Stimulated activated naive CD8-positive, alpha-beta T cell treated with anti-CD3 and anti-CD28 coated beads, Interleukin-15, Interleukin-2, amounts not matched to agents 100 ng/mL and 50 ng/mL, for 24 hours (primary cell): Measurements from ENCODE around the gene CROCC2.

Experiments
- H3K27ac Mint-ChIP-seq: one replicate; pipeline ENCODE4 v1.8.0; 2021; ENCODE audit warnings: mild to moderate bottlenecking, mixed read lengths
- H3K27me3 Mint-ChIP-seq: one replicate; pipeline ENCODE4 v1.8.0; 2021; ENCODE audit warnings: mixed read lengths
- H3K36me3 Mint-ChIP-seq: one replicate; pipeline ENCODE4 v1.8.0; 2021; ENCODE audit warnings: low read depth, mixed read lengths
- H3K4me1 Mint-ChIP-seq: one replicate; pipeline ENCODE4 v1.8.0; 2021; ENCODE audit warnings: low read depth, mixed read lengths
- H3K4me3 Mint-ChIP-seq: one replicate; pipeline ENCODE4 v1.8.0; 2021; ENCODE audit warnings: mild to moderate bottlenecking, mixed read lengths
- H3K9me3 Mint-ChIP-seq: one replicate; pipeline ENCODE4 v1.8.0; 2021; ENCODE audit warnings: mixed read lengths

Gene CROCC2

GRCh38 chr2:241009191-241009590, 103.1 kb downstream of the CROCC2 start:
- H3K27me3 Mint-ChIP-seq: no peaks in the 10 kb centered on the region
- peaks cover 9% of the 10 kb centered on the region for H3K36me3 Mint-ChIP-seq
- H3K9me3 Mint-ChIP-seq: peaks cover 10% of the 10 kb centered on the region
- H3K27ac Mint-ChIP-seq: peak overlapping the region; percentile 72
- peaks cover 39% of the 10 kb centered on the region for H3K4me1 Mint-ChIP-seq
- H3K4me3 Mint-ChIP-seq: no peak overlapping the region

DNA sequence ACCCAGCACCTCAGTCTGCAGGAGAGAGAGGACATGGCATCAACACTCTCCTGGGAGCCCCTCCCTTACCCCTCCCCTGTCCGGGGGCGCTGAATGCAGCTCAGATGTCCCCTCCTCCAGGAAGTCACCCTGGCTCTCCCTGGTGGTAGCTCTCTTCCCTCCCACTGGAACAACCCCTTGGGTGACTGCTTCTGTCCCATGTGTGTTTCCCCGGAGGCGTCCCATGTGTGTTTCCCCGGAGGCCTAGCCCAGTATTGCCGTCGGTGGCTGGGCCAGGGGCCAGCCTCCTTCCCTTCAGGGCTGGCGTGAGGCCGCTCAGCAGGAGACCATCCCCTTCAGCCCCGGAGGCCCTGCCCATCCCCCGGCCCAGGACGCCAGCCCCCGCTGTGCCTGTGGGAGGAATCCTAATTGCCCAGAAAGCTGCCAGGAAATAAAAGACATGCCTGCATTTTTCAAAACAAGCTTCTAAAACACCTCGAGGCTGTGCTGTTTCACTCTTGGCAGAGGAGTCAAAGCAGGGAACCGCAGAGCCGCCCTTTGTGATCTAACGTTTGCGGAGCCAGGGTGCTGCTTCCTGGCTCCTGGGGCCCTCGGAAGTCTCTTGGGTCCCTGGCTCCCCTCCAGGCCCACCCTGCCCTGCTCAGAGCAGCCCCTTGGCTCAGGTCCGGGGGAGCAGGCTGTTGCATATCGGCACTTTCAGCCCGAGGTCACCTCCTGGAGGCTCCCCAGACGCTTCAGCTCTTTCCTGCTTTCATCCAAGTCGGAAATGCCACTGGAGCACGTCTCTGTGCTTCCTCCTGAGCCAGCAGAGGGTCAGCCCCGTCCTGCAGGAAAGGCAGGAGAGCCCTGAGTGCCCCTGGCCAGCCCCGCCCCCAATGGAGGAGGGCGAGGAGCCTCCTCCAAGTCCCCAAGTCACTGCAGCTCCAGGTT, 103.7 kb downstream of the CROCC2 start:
- H3K4me3 Mint-ChIP-seq: peak overlapping the region; percentile 64
- peak overlapping the region; percentile 78 for H3K27ac Mint-ChIP-seq
- H3K4me1 Mint-ChIP-seq: peaks cover 39% of the 10 kb centered on the region

GRCh38 chr2:241010531-241011295, 104.6 kb downstream of the CROCC2 start:
- H3K4me3 Mint-ChIP-seq: peak overlapping the region; percentile 64
- peaks cover 4% of the 10 kb centered on the region for H3K36me3 Mint-ChIP-seq
- no peaks in the 10 kb centered on the region for H3K27me3 Mint-ChIP-seq
- H3K27ac Mint-ChIP-seq: peak overlapping the region; percentile 78
- peaks cover 5% of the 10 kb centered on the region for H3K9me3 Mint-ChIP-seq
- H3K4me1 Mint-ChIP-seq: peaks cover 39% of the 10 kb centered on the region

More for the DNA sequence above, 103.7 kb downstream of the CROCC2 start:
- H3K9me3 Mint-ChIP-seq: peaks cover 10% of the 10 kb centered on the region
- H3K36me3 Mint-ChIP-seq: peaks cover 9% of the 10 kb centered on the region
- H3K27me3 Mint-ChIP-seq: no peaks in the 10 kb centered on the region

DNA sequence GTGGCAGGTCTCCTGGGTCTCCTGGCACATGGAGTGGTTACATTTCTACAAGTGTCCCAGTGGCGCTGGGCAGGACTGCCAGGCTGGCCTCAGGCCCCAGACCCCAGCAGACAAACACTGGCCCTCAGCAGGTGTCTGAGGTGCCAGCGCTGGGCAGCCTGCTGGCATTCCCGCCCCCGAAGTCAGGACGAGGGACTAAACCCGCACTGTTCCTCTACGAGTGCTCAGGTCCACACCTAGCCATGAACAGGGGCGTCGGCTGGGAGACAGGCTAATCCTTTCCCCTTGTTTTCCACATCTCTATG, 105.1 kb downstream of the CROCC2 start:
- no peaks in the 10 kb centered on the region for H3K27me3 Mint-ChIP-seq
- no peak overlapping the region for H3K27ac Mint-ChIP-seq
- no peak overlapping the region for H3K4me3 Mint-ChIP-seq
- no peaks in the 10 kb centered on the region for H3K36me3 Mint-ChIP-seq
- peaks cover 36% of the 10 kb centered on the region for H3K4me1 Mint-ChIP-seq
- peaks cover under 1% of the 10 kb centered on the region for H3K9me3 Mint-ChIP-seq

DNA sequence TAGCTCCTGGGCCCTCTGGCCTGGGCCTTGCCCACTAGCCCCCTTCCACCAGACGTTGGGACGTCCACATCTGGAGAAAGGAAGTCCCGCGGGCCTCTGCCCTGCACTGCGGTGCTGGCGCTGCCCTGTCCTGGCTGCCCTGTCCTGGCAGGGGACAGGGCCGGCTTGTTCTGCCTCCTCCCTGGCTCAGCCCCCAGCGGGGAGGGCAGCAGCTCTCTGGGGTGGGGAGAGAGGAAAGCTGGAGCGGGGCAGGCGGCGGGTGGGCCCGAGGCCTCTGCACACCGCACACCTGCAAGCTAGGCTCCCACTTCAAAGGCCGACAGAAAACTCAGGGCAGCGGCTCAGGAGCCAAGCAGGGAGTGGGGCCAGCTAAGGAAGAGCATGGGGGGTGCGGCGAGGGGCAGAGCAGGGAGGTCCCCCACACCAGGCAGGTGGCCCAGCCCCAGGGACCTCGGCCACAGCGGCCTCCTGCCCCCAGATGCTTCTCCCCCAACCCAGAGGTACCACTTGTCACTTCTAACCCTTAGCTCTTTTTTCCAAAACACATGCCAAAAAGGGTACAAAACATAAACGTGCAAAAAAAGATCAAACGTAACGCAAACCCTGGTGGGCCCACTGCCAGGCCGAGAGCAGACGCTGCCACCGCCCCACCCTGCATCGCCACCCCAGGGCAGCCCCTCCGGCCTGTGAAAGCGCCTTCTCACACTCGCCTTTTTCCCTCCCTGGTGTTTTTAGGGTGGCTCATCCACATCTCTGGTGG, 105.8 kb downstream of the CROCC2 start:
- Mint-ChIP-seq H3K27me3 (no peaks in the 10 kb centered on the region), H3K4me1 (peaks cover 29% of the 10 kb centered on the region), H3K27ac (no peak overlapping the region), H3K9me3 (no peaks in the 10 kb centered on the region), H3K36me3 (no peaks in the 10 kb centered on the region), H3K4me3 (no peak overlapping the region)

- Mint-ChIP-seq H3K4me3 (no peak overlapping the region), H3K27ac (no peak overlapping the region), H3K36me3 (no peaks in the 10 kb centered on the region), H3K4me1 (peaks cover 24% of the 10 kb centered on the region), H3K27me3 (no peaks in the 10 kb centered on the region), H3K9me3 (no peaks in the 10 kb centered on the region)
Measured at GRCh38 chr2:241014224-241014623, 108.1 kb downstream of the CROCC2 start.

GRCh38 chr2:241014764-241015163, 108.6 kb downstream of the CROCC2 start:
- Mint-ChIP-seq H3K4me3 (no peak overlapping the region), H3K4me1 (peaks cover 19% of the 10 kb centered on the region), H3K36me3 (no peaks in the 10 kb centered on the region), H3K27ac (no peak overlapping the region), H3K9me3 (no peaks in the 10 kb centered on the region), H3K27me3 (no peaks in the 10 kb centered on the region)

DNA sequence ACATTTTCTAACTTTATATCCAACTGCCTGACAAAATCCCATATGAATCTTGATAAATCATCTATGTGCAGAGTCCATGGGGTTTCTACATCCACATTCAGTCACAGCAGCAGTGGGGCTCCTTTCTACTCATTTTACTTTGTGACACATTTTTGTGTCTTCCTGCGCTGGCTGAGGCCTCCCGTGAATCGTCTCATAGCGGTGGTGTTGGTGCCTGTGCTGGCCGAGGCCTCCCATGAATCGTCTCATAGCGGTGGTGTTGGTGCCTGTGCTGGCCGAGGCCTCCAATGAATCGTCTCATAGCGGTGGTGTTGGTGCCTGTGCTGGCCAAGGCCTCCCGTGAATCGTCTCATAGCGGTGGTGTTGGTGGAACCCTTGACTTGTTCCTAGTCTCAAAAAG, 109.3 kb downstream of the CROCC2 start:
- H3K9me3 Mint-ChIP-seq: no peaks in the 10 kb centered on the region
- H3K4me1 Mint-ChIP-seq: peaks cover 12% of the 10 kb centered on the region
- no peaks in the 10 kb centered on the region for H3K27me3 Mint-ChIP-seq
- no peak overlapping the region for H3K27ac Mint-ChIP-seq
- no peak overlapping the region for H3K4me3 Mint-ChIP-seq
- no peaks in the 10 kb centered on the region for H3K36me3 Mint-ChIP-seq

DNA sequence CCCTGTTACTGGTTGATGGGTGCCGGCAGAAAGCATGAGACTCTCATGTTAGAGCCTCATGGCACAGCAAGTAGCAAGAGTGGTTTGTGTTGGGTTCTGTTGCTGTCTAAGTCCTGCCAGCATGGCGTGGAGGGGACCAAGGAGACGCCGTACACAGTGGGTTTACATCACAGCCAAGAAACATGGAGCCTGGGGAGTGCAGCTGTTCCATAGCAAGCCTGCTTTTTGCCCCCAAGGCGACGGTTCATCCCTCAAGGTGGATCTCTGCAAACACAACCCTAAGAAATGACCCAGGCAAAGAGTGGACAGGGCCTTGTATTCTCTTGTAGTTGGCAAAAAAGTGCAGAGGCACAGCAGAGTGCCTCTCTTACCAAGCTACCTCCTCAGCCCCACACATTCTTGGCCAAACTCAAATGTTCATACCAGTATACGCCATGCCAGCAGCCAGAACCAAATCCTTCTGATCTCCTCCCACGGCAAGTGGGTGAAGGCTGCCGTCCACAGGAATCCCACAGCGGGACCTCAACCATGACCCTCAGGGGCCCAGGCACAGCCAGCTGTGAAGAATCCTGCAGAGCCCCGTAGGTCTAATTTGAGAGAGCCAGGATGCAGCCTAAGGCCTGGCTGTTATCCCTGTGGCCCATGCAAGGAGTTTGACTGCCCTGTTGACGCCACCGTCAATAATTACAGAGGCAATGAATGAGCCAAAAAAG, 111.2 kb downstream of the CROCC2 start:
- Mint-ChIP-seq H3K4me3 (no peak overlapping the region), H3K27me3 (no peaks in the 10 kb centered on the region), H3K9me3 (peaks cover 3% of the 10 kb centered on the region), H3K27ac (no peak overlapping the region), H3K36me3 (no peaks in the 10 kb centered on the region), H3K4me1 (peaks cover 7% of the 10 kb centered on the region)

- Mint-ChIP-seq H3K27ac (no peak overlapping the region), H3K36me3 (no peaks in the 10 kb centered on the region), H3K4me3 (no peak overlapping the region), H3K4me1 (peaks cover 4% of the 10 kb centered on the region), H3K9me3 (peaks cover 4% of the 10 kb centered on the region), H3K27me3 (no peaks in the 10 kb centered on the region)
Measured at GRCh38 chr2:241018051-241018891, 112.1 kb downstream of the CROCC2 start.

GRCh38 chr2:241019441-241020139, 113.5 kb downstream of the CROCC2 start:
- H3K36me3 Mint-ChIP-seq: no peaks in the 10 kb centered on the region
- peaks cover 4% of the 10 kb centered on the region for H3K9me3 Mint-ChIP-seq
- H3K27me3 Mint-ChIP-seq: no peaks in the 10 kb centered on the region
- no peak overlapping the region for H3K27ac Mint-ChIP-seq
- H3K4me3 Mint-ChIP-seq: no peak overlapping the region
- H3K4me1 Mint-ChIP-seq: peaks cover 4% of the 10 kb centered on the region

DNA sequence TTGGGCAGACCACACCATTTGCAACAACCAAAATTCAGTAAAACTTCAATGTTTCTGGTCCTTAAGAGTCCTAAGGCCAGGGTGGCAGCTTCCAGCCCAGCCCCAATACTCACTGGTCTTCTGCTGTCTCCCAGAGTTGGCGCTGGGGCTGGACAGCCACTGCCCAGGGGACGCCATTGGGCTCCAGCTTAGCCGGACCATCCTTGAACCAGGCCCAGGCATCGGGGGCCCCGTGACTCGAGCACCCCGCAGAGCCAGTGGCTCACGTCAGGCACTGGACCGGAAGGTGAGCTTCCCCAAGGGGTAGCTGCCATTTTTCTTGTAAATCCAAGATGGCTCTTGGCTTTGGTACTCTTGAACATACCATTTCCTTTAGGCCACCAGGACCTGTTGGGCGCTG, 114.1 kb downstream of the CROCC2 start:
- Mint-ChIP-seq H3K27ac (no peak overlapping the region), H3K36me3 (no peaks in the 10 kb centered on the region), H3K9me3 (peaks cover 4% of the 10 kb centered on the region), H3K27me3 (no peaks in the 10 kb centered on the region), H3K4me3 (no peak overlapping the region), H3K4me1 (peaks cover 4% of the 10 kb centered on the region)

- Mint-ChIP-seq H3K27ac (no peak overlapping the region), H3K27me3 (no peaks in the 10 kb centered on the region), H3K36me3 (peaks cover 5% of the 10 kb centered on the region), H3K4me3 (no peak overlapping the region), H3K9me3 (peaks cover 9% of the 10 kb centered on the region), H3K4me1 (peaks cover 4% of the 10 kb centered on the region)
Measured at GRCh38 chr2:241020629-241021190, 114.6 kb downstream of the CROCC2 start.
